NOMO-1 treated with dmso at 0.1 percent for 144 hours (cell line): ENCODE results near the gene FCER2.

Experiments
- DNase-seq: peaks from one replicate; lab custom pipeline; 2025; ENCODE audit not compliant: unreplicated experiment; lab: John Stamatoyannopoulos, UW

FCER2 gene

GRCh38 chr19:7678971-7679751 lies 22.8 kb downstream of the FCER2 start:
- DNase-seq: no peak

GRCh38 chr19:7677669-7678311 lies 24.1 kb downstream of the FCER2 start:
- no peak for DNase-seq

GRCh38 chr19:7676854-7677253 lies 25.1 kb downstream of the FCER2 start, which contains the start of gene MCEMP1:
MCEMP1 (plus strand) TSS chr19:7677090; CDS start chr19:7677121, 31 bp downstream.
- no peak for DNase-seq

GRCh38 chr19:7676376-7676775 lies 25.6 kb downstream of the FCER2 start:
- peak; percentile 52 for DNase-seq

- DNase-seq: peak; percentile 83
Measured at GRCh38 chr19:7674010-7675005, 27.6 kb downstream of the FCER2 start.

- DNase-seq: no peak
Measured at GRCh38 chr19:7672522-7672921, 29.4 kb downstream of the FCER2 start.

- DNase-seq: no peak
Measured at GRCh38 chr19:7670790-7671189, 31.1 kb downstream of the FCER2 start.

GRCh38 chr19:7670150-7670783 lies 31.7 kb downstream of the FCER2 start:
- DNase-seq: no peak

- DNase-seq: no peak
Measured at GRCh38 chr19:7669641-7670040, 32.3 kb downstream of the FCER2 start.

GRCh38 chr19:7668842-7669241 lies 33.1 kb downstream of the FCER2 start, which contains the start of gene RETN:
RETN (plus strand) TSS chr19:7669049; CDS start chr19:7669327, 278 bp downstream.
- no peak for DNase-seq

- no peak for DNase-seq
Measured at GRCh38 chr19:7665076-7665475, 36.9 kb downstream of the FCER2 start.

- DNase-seq: no peak
Measured at GRCh38 chr19:7663706-7664105, 38.2 kb downstream of the FCER2 start.

- DNase-seq: no peak
Measured at GRCh38 chr19:7662657-7663056, 39.3 kb downstream of the FCER2 start.

- no peak for DNase-seq
Measured at GRCh38 chr19:7661744-7662538, 40.0 kb downstream of the FCER2 start.

GRCh38 chr19:7658219-7658686 lies 43.7 kb downstream of the FCER2 start:
- DNase-seq: no peak

- DNase-seq: peak; percentile 78
Measured at GRCh38 chr19:7657131-7657751, 44.7 kb downstream of the FCER2 start.

GRCh38 chr19:7655581-7655980 lies 46.4 kb downstream of the FCER2 start:
- peak; percentile 87 for DNase-seq

- no peak for DNase-seq
Measured at GRCh38 chr19:7654401-7654800, 47.5 kb downstream of the FCER2 start.

GRCh38 chr19:7652061-7652641 lies 49.8 kb downstream of the FCER2 start:
- DNase-seq: peak; percentile 94
